GM12891 (cell line): ENCODE data around the gene GOLGA6A.

Experiments
- PAX5 ChIP-seq: IDR thresholded peaks from 2 replicates; pipeline ENCODE4 v1.6.1; 2011; ENCODE audit warnings: low read length, moderate library complexity, mild to moderate bottlenecking; ENCODE audit not compliant: insufficient read depth, severe bottlenecking
- POLR2A ChIP-seq: IDR thresholded peaks from 2 replicates; pipeline ENCODE4 v1.6.1; 2011; ENCODE audit warnings: low read depth, low read length, control low read depth
- POLR2AphosphoS5 ChIP-seq: IDR thresholded peaks from 2 replicates; pipeline ENCODE4 v1.6.1; 2011; ENCODE audit warnings: low read depth, low read length, control low read depth
- POU2F2 ChIP-seq: IDR thresholded peaks from 2 replicates; pipeline ENCODE4 v1.6.1; 2011; ENCODE audit warnings: low read depth, mild to moderate bottlenecking, control low read depth, low read length, moderate library complexity
- SPI1 ChIP-seq: IDR thresholded peaks from 2 replicates; pipeline ENCODE4 v1.6.1; 2011; ENCODE audit warnings: low read depth, low read length, control low read depth
- TAF1 ChIP-seq: IDR thresholded peaks from 2 replicates; pipeline ENCODE4 v1.6.1; 2011; ENCODE audit warnings: low read depth, low read length, control low read depth

DNA sequence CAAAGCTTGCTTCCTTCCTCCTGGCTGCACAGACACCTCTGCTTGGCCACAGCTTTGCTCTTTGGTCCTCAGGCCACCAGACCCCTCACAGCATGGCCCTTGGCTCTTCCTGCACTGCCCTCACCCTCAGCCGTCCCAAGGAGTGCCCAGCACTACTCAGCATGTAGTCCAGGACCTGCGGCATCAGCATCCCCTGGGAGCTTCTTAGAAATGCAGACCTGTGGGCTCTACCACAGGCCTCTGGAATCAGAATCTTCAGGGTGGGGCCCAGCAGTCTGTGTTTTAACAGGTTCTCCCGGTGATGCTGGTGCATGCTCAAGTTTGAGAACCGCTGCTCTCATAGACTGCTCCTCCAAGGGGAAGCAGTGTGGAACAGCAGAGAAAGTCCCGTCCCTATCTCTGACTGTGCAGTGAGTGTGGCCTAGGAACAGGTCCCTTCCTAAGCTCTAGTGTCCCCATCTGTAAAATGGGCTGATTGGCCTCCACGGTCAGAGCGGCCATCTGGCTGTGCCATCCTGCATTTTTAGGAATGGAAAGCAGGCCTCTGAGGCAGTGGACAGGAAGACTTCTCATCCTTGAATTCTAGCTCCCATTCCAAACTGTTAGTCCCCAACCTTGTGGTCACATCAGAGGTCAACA is 36.6 kb downstream of the GOLGA6A start:
- TF ChIP-seq POLR2A (no peak), TAF1 (no peak), POLR2AphosphoS5 (no peak), SPI1 (no peak), PAX5 (no peak), POU2F2 (no peak)
